ENCODE results near the gene CCDC83. TPM values are rescaled to one million over a fixed set of nuclear protein-coding genes. Genes with fewer than 3 reads are reported as not detected.
A peak's percentile ranks its signal among the peaks of the same experiment; 100 is the strongest.
"Not testable (repeated sequence)": the region's sequence is repeated elsewhere in the genome, so short reads cannot be mapped to it uniquely, and the experiment has no call there.

Gene CCDC83
- total RNA-seq, 2 donors from 2014 or later = not detected

- Mint-ChIP-seq H3K27ac (peak overlapping the region; percentile 93), H3K9me3 (no peaks in the 10 kb centered on the region), H3K36me3 (ENCODE audit: low read depth) (no peaks in the 10 kb centered on the region), H3K27me3 (no peaks in the 10 kb centered on the region), H3K4me1 (peaks cover 37% of the 10 kb centered on the region), H3K4me3 (peak overlapping the region; percentile 64)
- ATAC-seq (replicated peaks) = no peak
These were observed 29.6 kb upstream of the CCDC83 start for GRCh38 chr11:85825616-85826015.

GRCh38 chr11:85826116-85826855 is 28.9 kb upstream of the CCDC83 start:
- Mint-ChIP-seq H3K27me3 (no peaks in the 10 kb centered on the region), H3K27ac (peak overlapping the region; percentile 93), H3K4me3 (peak overlapping the region; percentile 64), H3K36me3 (ENCODE audit: low read depth) (no peaks in the 10 kb centered on the region), H3K9me3 (no peaks in the 10 kb centered on the region), H3K4me1 (peaks cover 34% of the 10 kb centered on the region)
- no peak for ATAC-seq (replicated peaks)

- peak; percentile 67 for ATAC-seq (replicated peaks)
- H3K9me3 Mint-ChIP-seq = no peaks in the 10 kb centered on the region
- H3K4me3 Mint-ChIP-seq = peak overlapping the region; percentile 64
These were observed 27.2 kb upstream of the CCDC83 start for GRCh38 chr11:85827748-85828639.

GRCh38 chr11:85828640-85828978 is 26.6 kb upstream of the CCDC83 start:
- H3K9me3 Mint-ChIP-seq = no peaks in the 10 kb centered on the region
- ATAC-seq (replicated peaks) = no peak
- no peak overlapping the region for H3K4me3 Mint-ChIP-seq
- peak overlapping the region; percentile 25 for H3K27ac Mint-ChIP-seq
- no peaks in the 10 kb centered on the region for H3K36me3 Mint-ChIP-seq (ENCODE audit: low read depth)
- no peaks in the 10 kb centered on the region for H3K27me3 Mint-ChIP-seq
- peaks cover 22% of the 10 kb centered on the region for H3K4me1 Mint-ChIP-seq

More at GRCh38 chr11:85827748-85828639, 27.2 kb upstream of the CCDC83 start:
- Mint-ChIP-seq H3K36me3 (ENCODE audit: low read depth) (no peaks in the 10 kb centered on the region), H3K4me1 (peaks cover 25% of the 10 kb centered on the region), H3K27ac (peak overlapping the region; percentile 93), H3K27me3 (no peaks in the 10 kb centered on the region)

GRCh38 chr11:85829172-85829571 is 26.0 kb upstream of the CCDC83 start:
- no peak overlapping the region for H3K27ac Mint-ChIP-seq
- H3K27me3 Mint-ChIP-seq = no peaks in the 10 kb centered on the region
- no peak overlapping the region for H3K4me3 Mint-ChIP-seq
- no peak for ATAC-seq (replicated peaks)
- no peaks in the 10 kb centered on the region for H3K9me3 Mint-ChIP-seq
- no peaks in the 10 kb centered on the region for H3K36me3 Mint-ChIP-seq (ENCODE audit: low read depth)
- H3K4me1 Mint-ChIP-seq = peaks cover 16% of the 10 kb centered on the region

GRCh38 chr11:85831050-85831449 is 24.1 kb upstream of the CCDC83 start:
- no peak for ATAC-seq (replicated peaks)
- Mint-ChIP-seq H3K4me1 (peaks cover 14% of the 10 kb centered on the region), H3K27me3 (no peaks in the 10 kb centered on the region), H3K4me3 (no peak overlapping the region), H3K27ac (no peak overlapping the region), H3K36me3 (ENCODE audit: low read depth) (no peaks in the 10 kb centered on the region), H3K9me3 (peaks cover under 1% of the 10 kb centered on the region)

GRCh38 chr11:85835263-85835662 is 19.9 kb upstream of the CCDC83 start:
- Mint-ChIP-seq H3K9me3 (peaks cover 3% of the 10 kb centered on the region), H3K27me3 (no peaks in the 10 kb centered on the region), H3K27ac (no peak overlapping the region), H3K4me3 (no peak overlapping the region), H3K36me3 (ENCODE audit: low read depth) (no peaks in the 10 kb centered on the region), H3K4me1 (no peaks in the 10 kb centered on the region)
- ATAC-seq (replicated peaks) = no peak

- Mint-ChIP-seq H3K4me3 (no peak overlapping the region), H3K9me3 (peaks cover 3% of the 10 kb centered on the region)
These were observed 19.5 kb upstream of the CCDC83 start for GRCh38 chr11:85835729-85836128.

GRCh38 chr11:85840932-85841331 is 14.3 kb upstream of the CCDC83 start:
- H3K4me3 Mint-ChIP-seq = not testable (repeated sequence)

More at GRCh38 chr11:85835729-85836128, 19.5 kb upstream of the CCDC83 start:
- Mint-ChIP-seq H3K4me1 (no peaks in the 10 kb centered on the region), H3K27me3 (no peaks in the 10 kb centered on the region), H3K36me3 (ENCODE audit: low read depth) (no peaks in the 10 kb centered on the region), H3K27ac (no peak overlapping the region)
- ATAC-seq (replicated peaks) = no peak

GRCh38 chr11:85843929-85844328 is 11.3 kb upstream of the CCDC83 start:
- Mint-ChIP-seq H3K36me3 (ENCODE audit: low read depth) (no peaks in the 10 kb centered on the region), H3K27me3 (no peaks in the 10 kb centered on the region), H3K4me3 (no peak overlapping the region), H3K4me1 (peaks cover 8% of the 10 kb centered on the region), H3K9me3 (no peaks in the 10 kb centered on the region), H3K27ac (peak overlapping the region; percentile 46)
- no peak for ATAC-seq (replicated peaks)

More at GRCh38 chr11:85840932-85841331, 14.3 kb upstream of the CCDC83 start:
- ATAC-seq (replicated peaks); H3K27ac Mint-ChIP-seq; H3K9me3 Mint-ChIP-seq; H3K27me3 Mint-ChIP-seq; H3K36me3 Mint-ChIP-seq (ENCODE audit: low read depth); H3K4me1 Mint-ChIP-seq: not testable (repeated sequence)

GRCh38 chr11:85844439-85845123 is 10.6 kb upstream of the CCDC83 start:
- H3K36me3 Mint-ChIP-seq (ENCODE audit: low read depth) = no peaks in the 10 kb centered on the region
- no peaks in the 10 kb centered on the region for H3K27me3 Mint-ChIP-seq
- peaks cover 8% of the 10 kb centered on the region for H3K4me1 Mint-ChIP-seq
- H3K27ac Mint-ChIP-seq = peak overlapping the region; percentile 46
- H3K4me3 Mint-ChIP-seq = no peak overlapping the region
- no peaks in the 10 kb centered on the region for H3K9me3 Mint-ChIP-seq
- peak; percentile 92 for ATAC-seq (replicated peaks)

GRCh38 chr11:85845124-85845631 is 10.0 kb upstream of the CCDC83 start:
- Mint-ChIP-seq H3K27ac (peak overlapping the region; percentile 46), H3K9me3 (no peaks in the 10 kb centered on the region), H3K4me1 (peaks cover 8% of the 10 kb centered on the region), H3K4me3 (no peak overlapping the region), H3K36me3 (ENCODE audit: low read depth) (no peaks in the 10 kb centered on the region), H3K27me3 (no peaks in the 10 kb centered on the region)
- no peak for ATAC-seq (replicated peaks)

- Mint-ChIP-seq H3K36me3 (ENCODE audit: low read depth) (no peaks in the 10 kb centered on the region), H3K4me3 (no peak overlapping the region), H3K27ac (no peak overlapping the region), H3K27me3 (no peaks in the 10 kb centered on the region), H3K4me1 (peaks cover 8% of the 10 kb centered on the region), H3K9me3 (no peaks in the 10 kb centered on the region)
- no peak for ATAC-seq (replicated peaks)
These were observed 7.7 kb upstream of the CCDC83 start for GRCh38 chr11:85847436-85847835.

GRCh38 chr11:85848006-85848405 is 7.2 kb upstream of the CCDC83 start:
- no peaks in the 10 kb centered on the region for H3K36me3 Mint-ChIP-seq (ENCODE audit: low read depth)
- no peak overlapping the region for H3K4me3 Mint-ChIP-seq
- peaks cover 8% of the 10 kb centered on the region for H3K4me1 Mint-ChIP-seq
- H3K9me3 Mint-ChIP-seq = no peaks in the 10 kb centered on the region
- no peak for ATAC-seq (replicated peaks)
- no peak overlapping the region for H3K27ac Mint-ChIP-seq
- no peaks in the 10 kb centered on the region for H3K27me3 Mint-ChIP-seq

Measured in activated T-helper 17 cell treated with anti-CD3 and anti-CD28 coated beads, Interleukin-2, amount 50 U/mL, for 72 hours (primary cell).